ENCODE data around the gene ITGA3.
A peak's percentile ranks its signal among the peaks of the same experiment; 100 is the strongest.

Gene ITGA3

DNA sequence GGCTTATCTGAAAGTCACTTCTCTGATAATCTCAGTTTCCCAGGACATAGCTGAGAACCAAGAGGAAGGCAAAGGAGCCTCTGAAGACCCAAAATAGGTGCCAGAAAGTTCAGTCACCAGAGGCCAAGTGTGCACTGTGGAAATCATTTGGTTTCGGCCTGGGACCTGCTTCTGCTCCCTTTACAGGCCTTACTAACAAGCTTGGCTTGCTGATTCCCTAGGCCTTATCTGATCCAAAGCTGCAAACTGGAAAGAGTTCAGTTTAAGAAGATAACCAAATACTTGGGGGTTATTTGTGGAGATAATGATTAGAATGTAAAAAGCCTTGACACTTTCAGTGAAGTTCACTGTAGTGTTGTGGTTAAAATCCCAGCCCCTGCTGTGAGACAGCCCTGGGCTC lies 17.0 kb downstream of the ITGA3 start:
- DNase-seq = no peak

DNA sequence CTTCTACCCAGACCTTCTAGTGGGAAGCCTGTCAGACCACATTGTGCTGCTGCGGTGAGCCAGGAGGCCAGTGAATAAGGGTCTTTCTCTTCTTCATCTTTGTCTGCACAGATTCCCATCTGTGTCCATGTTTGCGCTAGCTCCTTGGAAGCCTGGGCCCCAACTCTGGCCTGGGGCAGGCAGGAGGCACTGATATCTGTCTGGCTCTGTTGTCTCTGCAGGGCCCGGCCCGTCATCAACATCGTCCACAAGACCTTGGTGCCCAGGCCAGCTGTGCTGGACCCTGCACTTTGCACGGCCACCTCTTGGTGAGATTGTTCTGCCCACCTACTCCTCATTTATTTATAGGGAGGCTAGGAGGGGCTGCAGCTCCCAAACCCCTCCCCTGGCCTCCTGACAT lies 18.3 kb downstream of the ITGA3 start:
- no peak for DNase-seq

DNA sequence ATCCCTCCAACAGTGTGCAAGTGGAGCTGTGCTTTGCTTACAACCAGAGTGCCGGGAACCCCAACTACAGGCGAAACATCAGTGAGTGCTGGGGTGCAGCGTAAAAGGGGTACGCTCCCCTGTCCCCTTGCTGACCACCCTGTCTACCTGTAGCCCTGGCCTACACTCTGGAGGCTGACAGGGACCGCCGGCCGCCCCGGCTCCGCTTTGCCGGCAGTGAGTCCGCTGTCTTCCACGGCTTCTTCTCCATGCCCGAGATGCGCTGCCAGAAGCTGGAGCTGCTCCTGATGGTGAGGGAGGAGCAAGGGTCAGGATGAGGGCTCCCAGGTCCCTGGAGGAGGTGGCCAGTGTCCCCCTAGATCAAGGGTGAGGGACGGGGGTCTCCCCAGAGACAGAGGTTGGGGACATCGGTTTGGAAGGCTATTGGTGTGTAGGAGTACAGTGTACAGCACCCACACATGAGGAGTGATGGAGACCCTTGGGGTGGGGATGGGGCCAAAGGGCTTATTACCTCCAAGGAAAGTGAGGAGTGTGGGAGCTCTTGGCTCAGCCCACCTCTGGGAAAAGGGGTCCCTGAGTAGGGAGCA lies 19.6 kb downstream of the ITGA3 start:
- no peak for DNase-seq

DNA sequence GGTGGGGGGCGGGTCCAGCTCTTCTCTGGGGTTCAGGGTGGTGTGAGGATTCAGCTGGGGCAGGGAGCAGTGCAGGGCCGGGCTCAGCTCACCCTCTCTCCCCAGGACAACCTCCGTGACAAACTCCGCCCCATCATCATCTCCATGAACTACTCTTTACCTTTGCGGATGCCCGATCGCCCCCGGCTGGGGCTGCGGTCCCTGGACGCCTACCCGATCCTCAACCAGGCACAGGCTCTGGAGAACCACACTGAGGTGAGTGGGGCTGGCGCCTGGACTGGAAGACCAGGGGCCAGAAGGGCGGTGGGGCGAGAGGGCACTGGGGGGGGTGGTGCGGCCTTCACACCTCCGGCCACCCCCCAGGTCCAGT lies 20.3 kb downstream of the ITGA3 start:
- no peak for DNase-seq

DNA sequence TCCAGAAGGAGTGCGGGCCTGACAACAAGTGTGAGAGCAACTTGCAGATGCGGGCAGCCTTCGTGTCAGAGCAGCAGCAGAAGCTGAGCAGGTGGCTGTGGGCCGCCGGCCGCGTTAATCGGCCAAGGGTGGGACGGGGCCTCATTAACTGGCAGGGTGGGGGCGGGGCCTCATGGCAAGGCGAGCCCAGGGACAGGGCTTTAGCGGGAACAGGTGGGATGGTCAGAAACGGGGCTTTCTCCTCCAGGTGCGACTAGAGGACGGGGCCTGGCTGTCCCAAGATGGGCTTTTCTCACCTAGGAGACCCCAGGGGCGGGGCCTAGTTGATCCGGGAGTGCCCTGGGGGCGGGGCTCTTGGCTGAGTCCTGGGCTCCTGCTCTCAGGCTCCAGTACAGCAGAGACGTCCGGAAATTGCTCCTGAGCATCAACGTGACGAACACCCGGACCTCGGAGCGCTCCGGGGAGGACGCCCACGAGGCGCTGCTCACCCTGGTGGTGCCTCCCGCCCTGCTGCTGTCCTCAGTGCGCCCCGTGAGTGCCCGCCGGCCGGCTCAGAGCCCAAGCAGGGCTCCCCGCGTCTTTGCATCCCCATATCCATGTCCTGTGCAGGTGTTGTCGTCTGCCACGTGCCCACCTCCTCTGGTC lies 20.8 kb downstream of the ITGA3 start:
- DNase-seq = no peak

DNA sequence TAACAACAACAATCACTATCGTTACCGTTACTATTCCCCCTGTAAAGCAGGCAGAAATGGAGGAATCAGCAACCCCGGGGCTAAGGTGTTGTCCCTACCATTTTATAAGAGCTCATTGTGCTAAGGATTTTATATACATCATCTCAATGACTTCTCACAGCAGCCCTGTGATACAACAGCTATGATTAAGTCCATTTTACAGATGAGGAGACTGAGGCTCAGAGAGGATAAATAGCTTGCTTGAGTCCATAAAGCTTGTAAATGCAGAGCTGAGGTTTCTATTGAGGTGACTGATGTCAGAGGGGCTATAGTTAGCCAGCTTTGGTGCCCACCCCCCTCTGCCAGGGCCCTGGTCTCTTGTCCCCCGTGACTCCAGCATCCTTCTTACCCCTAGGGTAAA lies 22.5 kb downstream of the ITGA3 start:
- no peak for DNase-seq

DNA sequence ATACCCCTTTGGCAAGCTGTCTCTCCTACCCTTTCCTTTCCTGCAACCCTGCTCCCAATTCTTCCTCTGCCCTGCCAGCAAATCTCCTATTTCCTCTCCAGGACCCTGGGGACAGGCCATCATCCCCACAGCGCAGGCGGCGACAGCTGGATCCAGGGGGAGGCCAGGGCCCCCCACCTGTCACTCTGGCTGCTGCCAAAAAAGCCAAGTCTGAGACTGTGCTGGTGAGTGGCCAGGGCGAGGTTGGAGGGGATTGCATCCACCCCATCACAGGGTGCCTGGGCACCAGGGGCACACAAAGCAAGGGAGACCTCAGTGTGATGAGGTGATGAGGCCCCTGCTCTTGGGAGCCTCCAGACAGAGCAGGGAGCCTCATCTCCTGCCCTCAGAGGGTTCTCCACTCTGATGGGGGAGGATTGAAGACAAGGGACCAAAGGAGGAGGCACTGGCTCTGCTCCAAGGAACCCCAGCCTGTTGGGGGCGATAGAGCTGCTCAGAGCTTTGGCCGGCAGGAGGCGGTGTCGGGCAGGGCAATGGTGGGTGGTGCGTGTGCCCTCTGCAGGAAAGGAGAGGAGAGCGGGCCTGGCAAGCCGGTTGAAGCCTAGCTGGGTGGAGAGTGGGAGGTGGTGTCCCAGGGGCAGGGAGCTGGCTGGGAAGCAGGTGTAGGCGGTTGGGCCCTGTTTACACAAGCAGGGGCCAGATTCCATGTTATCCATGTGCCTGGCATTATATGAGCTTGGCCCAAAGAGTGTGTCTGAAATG lies 23.6 kb downstream of the ITGA3 start:
- DNase-seq = peak in 1 of 2 experiments; percentile 10

DNA sequence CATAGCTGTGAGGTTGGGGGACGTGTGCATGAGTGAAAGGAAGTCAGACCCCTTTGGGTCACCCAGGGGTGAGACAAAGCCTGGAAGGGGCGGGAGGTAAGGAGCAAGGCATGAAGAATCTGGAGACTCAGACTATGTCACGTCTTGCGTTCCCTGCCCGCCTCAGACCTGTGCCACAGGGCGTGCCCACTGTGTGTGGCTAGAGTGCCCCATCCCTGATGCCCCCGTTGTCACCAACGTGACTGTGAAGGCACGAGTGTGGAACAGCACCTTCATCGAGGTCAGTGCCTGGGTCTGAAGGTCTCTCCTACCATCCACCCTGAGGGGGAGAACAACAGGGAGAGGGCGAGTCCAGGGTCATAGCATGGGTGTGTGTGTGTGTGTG lies 24.2 kb downstream of the ITGA3 start:
- no peak for DNase-seq

DNA sequence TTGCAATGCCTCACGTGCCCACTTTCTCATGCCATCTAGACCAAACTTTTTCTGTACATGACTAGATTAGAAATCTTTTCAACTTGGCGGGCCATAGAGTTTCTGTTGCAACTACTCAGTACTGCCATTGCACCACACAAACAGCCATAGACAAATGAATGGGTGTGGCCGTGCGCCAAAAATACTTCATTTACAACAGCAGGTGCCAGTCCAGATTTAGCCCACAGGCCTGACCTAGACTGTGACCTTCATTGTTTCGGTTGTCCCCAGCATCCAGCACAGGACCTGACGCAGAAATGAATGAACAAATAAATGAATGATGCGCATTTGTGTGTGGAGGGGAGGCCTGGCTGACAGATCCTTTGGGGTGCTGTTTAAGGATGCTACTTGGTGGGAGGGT lies 24.9 kb downstream of the ITGA3 start:
- DNase-seq = no peak

DNA sequence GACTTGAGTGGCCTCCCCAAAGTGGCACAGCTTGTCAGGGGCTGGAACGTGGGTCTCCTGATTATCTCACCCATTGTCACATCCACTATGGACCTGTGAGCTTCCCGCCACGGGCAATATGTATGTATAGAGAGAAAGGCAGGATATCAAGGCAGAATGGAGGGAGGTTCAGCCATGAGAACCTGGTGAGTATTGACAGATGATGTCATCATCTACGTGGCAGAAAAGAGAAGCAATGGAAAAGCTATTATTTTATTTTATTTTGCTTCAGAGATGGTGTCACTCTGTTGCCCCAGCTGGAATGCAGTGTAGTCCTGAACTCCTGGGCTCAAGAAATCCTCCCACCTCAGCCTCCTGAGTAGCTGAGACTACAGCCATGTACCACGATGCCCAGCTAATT lies 25.8 kb downstream of the ITGA3 start:
- no peak for DNase-seq

DNA sequence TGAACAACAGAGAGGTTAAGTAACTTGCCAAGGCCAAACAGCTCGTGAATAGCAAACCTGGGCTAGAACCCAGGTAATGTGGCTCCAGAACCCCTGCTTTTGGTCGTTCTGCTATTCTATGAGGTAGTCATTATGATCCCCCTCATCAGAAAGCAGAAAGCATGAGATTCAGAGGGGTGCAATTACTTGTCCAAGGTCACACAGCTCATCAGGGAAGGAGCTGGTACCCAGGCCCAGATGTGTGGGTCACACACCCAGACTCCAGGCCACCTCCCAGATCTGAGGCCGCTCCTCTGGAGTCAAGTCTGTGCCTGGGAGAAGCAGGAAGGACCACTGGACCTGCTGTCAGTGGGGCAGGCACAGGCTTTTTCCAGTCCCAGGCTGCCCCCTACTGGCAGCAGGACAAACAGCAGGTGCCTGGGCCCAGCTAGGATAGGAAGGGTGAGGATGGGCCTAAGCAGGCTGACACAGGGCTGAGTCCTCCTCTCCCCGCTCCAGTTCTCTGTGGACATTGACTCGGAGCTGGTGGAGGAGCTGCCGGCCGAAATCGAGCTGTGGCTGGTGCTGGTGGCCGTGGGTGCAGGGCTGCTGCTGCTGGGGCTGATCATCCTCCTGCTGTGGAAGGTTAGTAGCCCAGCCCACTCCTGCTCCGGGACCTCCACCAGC lies 31.5 kb downstream of the ITGA3 start:
- peak; percentile 63 to 72 for DNase-seq

DNA sequence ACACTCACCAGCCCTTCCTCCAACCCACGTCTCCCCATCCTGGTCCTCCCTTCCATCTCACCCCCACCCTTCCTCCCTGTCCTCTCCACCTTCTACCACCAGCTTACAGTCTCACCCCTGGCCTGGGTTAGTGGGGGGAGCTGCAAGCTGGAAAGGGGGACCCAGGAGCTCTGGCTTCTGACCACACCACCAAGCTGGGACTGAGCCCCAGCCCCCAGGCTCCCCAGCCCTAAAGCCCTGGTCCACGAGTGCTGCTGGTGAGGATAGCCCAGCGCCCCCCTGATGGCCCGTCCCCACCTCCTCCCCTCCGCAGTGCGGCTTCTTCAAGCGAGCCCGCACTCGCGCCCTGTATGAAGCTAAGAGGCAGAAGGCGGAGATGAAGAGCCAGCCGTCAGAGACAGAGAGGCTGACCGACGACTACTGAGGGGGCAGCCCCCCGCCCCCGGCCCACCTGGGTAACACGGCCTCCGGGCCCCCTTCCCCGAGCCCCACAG lies 32.0 kb downstream of the ITGA3 start:
- DNase-seq = no peak

DNA sequence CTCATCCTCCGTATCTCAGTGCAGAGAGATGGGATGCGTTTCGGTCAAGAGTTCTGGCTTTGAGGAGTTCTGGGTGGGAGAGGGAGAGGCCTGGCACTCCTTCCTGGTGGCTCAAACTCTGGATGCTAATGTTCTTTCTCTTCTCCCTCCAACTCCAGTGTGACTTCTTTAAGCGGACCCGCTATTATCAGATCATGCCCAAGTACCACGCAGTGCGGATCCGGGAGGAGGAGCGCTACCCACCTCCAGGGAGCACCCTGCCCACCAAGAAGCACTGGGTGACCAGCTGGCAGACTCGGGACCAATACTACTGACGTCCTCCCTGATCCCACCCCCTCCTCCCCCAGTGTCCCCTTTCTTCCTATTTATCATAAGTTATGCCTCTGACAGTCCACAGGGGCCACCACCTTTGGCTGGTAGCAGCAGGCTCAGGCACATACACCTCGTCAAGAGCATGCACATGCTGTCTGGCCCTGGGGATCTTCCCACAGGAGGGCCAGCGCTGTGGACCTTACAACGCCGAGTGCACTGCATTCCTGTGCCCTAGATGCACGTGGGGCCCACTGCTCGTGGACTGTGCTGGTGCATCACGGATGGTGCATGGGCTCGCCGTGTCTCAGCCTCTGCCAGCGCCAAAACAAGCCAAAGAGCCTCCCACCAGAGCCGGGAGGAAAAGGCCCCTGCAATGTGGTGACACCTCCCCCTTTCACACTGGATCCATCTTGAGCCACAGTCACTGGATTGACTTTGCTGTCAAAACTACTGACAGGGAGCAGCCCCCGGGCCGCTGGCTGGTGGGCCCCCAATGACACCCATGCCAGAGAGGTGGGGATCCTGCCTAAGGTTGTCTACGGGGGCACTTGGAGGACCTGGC lies 33.3 kb downstream of the ITGA3 start:
- no peak for DNase-seq

DNA sequence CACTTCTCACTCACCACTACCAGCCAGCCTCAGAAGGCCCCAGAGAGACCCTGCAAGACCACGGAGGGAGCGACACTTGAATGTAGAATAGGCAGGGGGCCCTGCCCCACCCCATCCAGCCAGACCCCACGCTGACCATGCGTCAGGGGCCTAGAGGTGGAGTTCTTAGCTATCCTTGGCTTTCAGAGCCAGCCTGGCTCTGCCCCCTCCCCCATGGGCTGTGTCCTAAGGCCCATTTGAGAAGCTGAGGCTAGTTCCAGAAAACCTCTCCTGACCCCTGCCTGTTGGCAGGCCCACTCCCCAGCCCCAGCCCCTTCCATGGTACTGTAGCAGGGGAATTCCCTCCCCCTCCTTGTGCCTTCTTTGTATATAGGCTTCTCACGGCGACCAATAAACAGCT lies 34.2 kb downstream of the ITGA3 start:
- no peak for DNase-seq

DNA sequence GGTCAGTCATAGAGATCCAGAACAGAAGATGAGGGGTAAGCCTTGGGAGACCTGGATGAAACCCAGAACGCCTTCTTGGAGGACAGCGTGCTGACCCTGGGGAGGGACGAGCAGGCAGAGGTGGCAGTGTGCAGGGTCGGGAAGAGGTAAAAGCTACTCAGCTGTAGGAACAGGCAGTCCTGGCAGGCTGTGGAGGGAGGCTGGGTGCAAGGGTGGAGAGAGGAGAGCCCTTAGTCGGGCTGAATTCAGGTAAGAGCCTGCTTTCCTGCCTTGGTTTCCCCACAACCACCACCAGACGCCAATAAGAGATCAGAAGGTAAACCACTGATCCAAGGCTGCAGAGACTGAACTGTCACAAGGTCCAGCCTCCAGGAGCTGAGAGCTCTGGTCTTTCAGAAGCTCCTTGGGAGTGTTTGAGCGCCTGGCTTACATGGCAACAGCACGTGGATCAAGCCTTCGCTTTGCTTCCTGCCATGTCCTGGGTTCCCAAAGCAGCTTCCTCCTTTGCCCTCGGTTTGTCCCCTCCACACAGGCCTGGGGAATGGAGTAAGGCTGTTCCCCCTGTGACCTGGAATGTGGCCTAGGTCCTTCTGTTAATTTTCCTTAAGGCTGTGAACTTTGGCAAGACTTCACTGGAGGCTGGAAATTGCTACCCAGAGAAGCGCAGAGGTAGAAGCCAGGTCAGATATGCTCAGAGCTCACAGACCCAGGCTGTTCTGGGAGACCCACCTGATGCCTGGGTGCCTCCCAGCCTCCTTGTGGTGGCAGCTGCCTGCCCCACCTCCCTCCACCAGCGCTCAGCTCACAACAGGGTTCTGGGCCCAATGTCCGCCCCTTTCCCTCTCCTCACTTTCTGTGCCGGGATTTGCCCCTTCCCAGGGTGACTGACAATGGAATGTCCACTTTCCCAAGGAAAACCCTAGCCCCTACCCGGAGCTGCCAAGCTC lies 35.3 kb downstream of the ITGA3 start:
- no peak for DNase-seq

DNA sequence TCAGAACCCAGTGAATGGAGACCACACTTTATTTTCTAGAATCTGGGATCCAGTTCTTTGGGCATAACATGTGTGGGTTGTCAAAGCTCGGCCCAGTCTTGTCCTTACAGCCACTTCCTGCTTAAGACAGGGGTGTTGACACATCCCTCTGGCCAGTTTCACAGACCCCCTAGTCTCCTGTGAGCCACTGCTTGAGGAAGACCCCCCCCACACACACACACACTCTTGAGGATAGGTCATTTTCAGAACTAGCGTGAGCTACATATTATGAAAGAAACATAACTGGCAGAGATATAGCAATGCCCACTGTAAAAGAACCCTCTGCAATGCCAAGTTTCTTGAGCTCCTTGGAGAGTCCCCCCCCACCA lies 36.0 kb downstream of the ITGA3 start:
- no peak for DNase-seq

DNA sequence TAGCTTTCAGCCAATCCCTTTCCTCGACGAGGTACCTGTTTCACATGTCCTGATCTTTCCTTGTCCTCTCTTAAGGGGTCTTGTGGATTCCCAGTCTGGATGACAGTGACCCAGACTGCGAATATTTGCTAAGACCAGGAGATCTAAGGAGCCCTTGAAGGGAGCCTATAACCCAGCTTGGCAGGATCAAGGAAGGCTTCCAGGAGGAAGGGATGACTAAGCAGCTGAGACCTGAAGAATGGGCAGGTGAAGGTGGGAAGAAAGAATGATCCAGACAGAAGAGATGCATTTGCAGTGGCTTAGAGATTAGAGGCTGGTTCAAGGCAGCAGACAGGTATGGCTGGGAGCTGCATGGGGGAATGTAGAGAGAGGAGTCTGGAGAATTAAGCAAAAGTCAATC lies 37.3 kb downstream of the ITGA3 start:
- DNase-seq = no peak

DNA sequence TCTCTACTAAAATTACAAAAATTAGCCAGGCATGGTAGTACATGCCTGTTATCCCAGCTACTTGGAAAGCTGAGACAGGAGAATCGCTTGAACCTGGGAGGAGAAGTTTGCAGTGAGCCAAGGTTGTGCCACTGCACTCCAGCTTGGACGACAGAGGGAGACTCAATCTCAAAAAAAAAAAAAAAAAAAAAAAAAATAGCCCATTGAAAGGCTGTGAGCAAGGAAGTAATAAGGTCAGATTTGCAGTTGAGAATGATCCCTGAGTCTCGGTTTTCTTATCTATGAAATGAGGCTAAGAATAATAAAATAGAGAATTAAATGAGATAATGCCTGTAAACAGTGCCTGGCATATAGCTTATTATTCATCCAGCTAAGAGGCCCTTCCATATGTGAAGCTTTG lies 37.9 kb downstream of the ITGA3 start:
- DNase-seq = no peak

DNA sequence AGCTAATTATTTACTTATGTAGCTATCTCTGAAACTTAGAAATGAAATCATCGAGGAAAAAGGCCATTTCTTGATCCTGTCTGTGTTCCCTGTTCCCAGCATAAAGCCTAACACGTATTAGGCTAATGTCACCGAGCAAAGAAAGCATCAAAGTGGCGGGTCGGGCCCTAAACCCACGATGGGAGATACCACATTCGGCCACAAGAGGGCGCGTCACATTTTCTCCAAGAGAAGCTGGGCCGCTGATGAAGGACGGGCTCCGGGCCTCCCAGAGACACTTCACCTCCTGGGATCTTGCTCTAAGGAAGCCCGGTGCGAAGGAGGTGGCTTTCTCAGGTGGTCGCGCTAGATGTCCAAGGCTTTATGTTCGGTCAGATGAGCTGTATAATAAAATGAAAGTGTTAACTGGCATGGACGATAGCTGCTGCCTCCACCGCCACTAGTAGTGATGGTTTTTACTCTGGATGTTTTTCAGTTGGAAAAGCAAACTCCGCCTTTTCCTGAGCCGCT lies 38.4 kb downstream of the ITGA3 start:
- peak; percentile 79 to 90 for DNase-seq

DNA sequence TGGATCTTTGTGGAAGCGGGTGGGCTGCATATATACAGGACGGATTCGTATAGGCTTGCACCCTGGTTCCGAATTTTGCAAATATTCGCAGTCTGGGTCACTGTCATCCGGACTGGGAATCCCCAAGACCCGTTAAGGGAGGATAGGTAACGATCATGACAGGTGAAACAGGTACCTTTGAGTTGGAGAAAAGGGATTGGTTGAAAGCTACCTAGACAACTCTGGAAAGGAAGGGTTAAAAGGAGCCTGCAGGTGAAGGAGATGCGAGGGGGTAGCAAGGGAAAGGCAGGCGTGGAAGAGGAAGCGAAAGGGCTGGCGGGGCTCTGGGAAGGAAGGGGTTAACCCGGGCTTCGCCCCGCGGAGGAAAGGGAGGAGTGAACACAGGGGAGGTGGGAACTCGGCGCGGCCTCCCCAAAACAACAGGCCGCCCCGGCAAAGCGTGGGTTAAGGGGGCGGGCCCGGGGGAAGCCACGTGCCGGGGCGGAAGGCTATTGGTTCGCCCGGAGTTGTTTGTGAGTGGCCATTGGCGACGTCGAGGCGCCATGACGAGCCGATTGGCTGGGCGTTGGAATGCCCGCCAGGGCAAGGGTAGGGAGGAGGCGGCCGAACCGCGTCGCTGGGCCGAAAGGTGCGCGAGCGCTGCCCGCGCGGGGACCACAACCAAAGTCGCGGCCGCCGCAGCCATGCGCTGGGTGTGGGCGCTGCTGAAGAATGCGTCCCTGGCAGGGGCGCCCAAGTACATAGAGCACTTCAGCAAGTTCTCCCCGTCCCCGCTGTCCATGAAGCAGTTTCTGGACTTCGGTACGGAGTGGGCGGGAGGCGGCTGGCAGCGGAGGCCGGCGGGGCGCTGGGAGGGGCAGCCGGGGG lies 39.1 kb downstream of the ITGA3 start, which contains the start of gene PDK2:
Gene PDK2 (plus strand): TSS at position 599 of the 867 bp plus-strand sequence. CDS start 85 bp downstream, at position 684.
- DNase-seq = peak; percentile 93 to 95

Data from stimulated activated CD4-positive, alpha-beta T cell treated with anti-CD3 and anti-CD28 coated beads, Interleukin-4, amount 100 ng/mL, for 4 hours (primary cell).